BJ (cell line): ENCODE data around the gene EZR. TPM values are rescaled to one million over a fixed set of nuclear protein-coding genes. Genes with fewer than 3 reads are reported as not detected.
"Not testable (repeated sequence)": the region's sequence is repeated elsewhere in the genome, so short reads cannot be mapped to it uniquely, and the experiment has no call there.

Source experiments
- CTCF ChIA-PET: fragments of 350-600 bp; formaldehyde crosslinking; extraction: SDS; loops from one replicate; lab custom pipeline; 2021; ENCODE audit warnings: antibody characterized with exemption, inconsistent platforms; lab: Yijun Ruan, JAX
- POLR2A ChIA-PET: fragments of 300-600 bp; sonication (Branson Sonifier 250); formaldehyde crosslinking; extraction: SDS; loops from one replicate; lab custom pipeline; 2021; ENCODE audit warnings: antibody characterized with exemption; lab: Charles Lee
- DNase-seq: peaks from one replicate; pipeline ENCODE4 v3.0.0-alpha.2; 2011; ENCODE audit warnings: low read depth
- H3K27me3 ChIP-seq: 2 replicates; pipeline ENCODE4 v1.6.0; 2011; ENCODE audit warnings: low read length; ENCODE audit not compliant: control insufficient read depth, insufficient read depth
- H3K36me3 ChIP-seq: 2 replicates; pipeline ENCODE4 v1.5.1; 2011; ENCODE audit warnings: low read length; ENCODE audit not compliant: control insufficient read depth, insufficient read depth
- H3K4me3 ChIP-seq: 2 replicates; pipeline ENCODE4 v1.5.1; 2011; ENCODE audit warnings: low read depth, mild to moderate bottlenecking, control low read depth, low read length
- polyA plus RNA-seq: library from polyadenylated mRNA; depleted of rRNA; stranded (reverse); fragments of >200 nt; gene quantifications from 2 replicates; pipeline ENCODE4 v1.2.3, GENCODE V29; 2011
- TF ChIP-seq, protein P1 (sequence below): IDR thresholded peaks from 2 replicates; pipeline ENCODE4 v1.5.1; 2011; ENCODE audit warnings: low read depth, mild to moderate bottlenecking, control low read depth, inconsistent platforms, low read length, moderate library complexity; ENCODE audit not compliant: insufficient read depth

EZR gene
- polyA plus RNA-seq, 1 experiment: 117 TPM

DNA sequence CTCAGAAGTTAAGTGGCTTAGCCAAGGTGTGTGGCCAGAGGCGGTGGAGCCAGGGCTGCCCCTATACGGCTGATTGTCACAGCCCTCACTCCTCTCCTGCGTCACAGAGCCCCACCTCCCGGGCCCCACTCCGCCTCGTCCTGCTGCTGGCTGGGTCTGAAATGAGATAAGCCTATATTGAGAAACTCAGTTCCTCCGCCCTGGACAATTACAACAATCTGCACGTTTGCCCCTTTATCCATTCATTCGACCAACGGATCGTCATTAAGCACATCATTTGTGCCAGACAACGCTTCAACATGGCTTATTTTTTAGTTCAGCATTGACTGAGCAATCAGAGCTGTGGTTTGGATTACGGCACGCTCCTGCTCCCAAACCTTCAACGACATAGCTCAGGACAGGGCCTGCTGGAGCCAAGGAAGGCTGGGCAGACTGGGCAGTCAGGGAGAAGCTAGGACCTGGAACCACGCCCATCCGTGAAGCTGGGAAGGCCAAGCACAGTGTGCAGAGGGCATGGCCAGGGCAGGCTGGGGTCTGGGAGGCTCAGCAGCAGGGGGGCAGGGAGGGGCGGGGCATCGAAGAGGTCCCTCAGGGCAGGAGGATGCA is 16.6 kb upstream of the EZR start:
- no peak for DNase-seq
- TF ChIP-seq, protein P1, sequence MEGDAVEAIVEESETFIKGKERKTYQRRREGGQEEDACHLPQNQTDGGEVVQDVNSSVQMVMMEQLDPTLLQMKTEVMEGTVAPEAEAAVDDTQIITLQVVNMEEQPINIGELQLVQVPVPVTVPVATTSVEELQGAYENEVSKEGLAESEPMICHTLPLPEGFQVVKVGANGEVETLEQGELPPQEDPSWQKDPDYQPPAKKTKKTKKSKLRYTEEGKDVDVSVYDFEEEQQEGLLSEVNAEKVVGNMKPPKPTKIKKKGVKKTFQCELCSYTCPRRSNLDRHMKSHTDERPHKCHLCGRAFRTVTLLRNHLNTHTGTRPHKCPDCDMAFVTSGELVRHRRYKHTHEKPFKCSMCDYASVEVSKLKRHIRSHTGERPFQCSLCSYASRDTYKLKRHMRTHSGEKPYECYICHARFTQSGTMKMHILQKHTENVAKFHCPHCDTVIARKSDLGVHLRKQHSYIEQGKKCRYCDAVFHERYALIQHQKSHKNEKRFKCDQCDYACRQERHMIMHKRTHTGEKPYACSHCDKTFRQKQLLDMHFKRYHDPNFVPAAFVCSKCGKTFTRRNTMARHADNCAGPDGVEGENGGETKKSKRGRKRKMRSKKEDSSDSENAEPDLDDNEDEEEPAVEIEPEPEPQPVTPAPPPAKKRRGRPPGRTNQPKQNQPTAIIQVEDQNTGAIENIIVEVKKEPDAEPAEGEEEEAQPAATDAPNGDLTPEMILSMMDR: no peak
- no peaks in the 10 kb centered on the region for H3K27me3 ChIP-seq
- ChIA-PET CTCF (no interaction called here), POLR2A (no interaction called here)
- no peaks in the 10 kb centered on the region for H3K36me3 ChIP-seq
- H3K4me3 ChIP-seq: no peak overlapping the region

DNA sequence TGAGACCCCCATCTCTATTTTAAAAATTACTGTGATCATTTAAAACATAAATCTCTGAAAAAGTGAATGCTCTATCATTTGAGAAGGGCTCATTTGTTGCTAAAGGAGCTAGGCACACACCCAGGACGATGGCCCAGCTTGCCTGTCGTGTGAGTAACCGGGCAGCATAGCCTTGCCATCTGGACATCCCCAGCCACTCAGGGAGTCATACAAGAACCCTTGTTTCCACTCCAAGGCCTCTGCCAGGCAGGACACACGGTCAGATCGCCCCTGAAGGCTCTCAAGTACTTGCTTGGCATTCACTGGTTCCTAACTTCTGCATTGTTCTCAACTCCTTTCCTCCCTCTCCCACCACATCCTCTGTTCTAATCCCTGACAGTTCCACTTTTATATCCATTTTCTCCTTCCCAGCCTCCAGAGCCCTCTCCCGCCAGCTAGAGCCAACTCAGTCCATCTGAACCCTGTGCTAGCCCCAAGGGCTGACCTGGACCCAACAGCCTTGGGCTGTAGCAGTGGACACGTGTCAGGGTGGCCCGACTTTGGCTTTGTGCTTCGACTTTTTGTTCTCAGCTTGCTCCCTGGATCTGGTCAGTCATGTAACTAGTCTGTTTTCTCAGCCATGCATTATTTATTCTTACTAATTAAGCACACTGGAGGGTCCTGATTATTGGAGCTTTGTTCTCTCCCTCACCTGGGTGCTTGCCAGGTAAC is 15.7 kb upstream of the EZR start:
- no peaks in the 10 kb centered on the region for H3K36me3 ChIP-seq
- DNase-seq: no peak
- H3K4me3 ChIP-seq: no peak overlapping the region
- ChIA-PET POLR2A (no interaction called here), CTCF (no interaction called here)
- TF ChIP-seq, protein P1: no peak
- no peaks in the 10 kb centered on the region for H3K27me3 ChIP-seq

DNA sequence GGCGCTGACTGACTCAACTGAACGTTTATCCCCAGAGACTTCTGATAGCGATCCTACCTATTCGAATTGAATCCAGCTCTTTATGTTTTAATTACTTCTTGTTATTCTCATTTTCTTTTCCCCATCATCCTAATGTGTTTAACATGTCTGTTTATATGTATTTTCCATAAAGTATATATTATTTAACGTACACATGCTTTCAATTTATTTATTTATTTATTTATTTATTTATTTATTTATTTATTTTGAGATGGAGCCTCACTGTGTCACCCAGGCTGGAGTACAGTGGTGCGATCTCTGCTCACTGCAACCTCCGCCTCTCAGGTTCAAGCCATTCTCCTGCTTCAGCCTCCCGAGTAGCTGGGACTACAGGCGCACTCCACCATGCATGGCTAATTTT is 13.6 kb upstream of the EZR start:
- DNase-seq, H3K36me3 ChIP-seq, POLR2A ChIA-PET, H3K4me3 ChIP-seq, H3K27me3 ChIP-seq: not testable (repeated sequence)
- CTCF ChIA-PET: interaction anchor here (1.3 kb wide), 1 partner anchor 9 kb away, joined by 4 read pairs; no protein-coding TSS in a partner anchor

DNA sequence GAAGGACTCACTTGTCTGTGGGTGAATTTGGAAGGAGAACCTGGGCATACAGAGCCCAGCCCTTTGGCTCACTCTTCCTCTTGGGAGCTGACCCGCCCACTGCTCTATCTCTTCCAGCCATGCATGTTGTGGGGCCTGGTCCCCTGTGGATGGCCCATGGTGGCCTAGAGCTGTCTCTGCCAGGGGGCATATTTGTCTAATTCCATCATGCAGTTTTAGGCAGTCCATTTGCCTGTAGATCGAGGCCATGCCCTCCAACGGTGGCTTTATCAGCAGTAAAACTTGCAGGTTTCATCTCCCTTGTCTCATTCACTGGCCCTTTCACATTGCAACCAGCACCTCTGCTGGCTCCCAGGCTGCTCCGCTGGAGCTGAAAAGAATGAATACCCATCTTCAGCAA is 12.9 kb upstream of the EZR start:
- TF ChIP-seq, protein P1: no peak
- ChIA-PET CTCF (interaction anchor here (1.1 to 1.5 kb wide), 3 partner anchors 9 to 39 kb away, joined by 3 to 5 read pairs (median 4); no protein-coding TSS in a partner anchor), POLR2A (no interaction called here)
- Histone ChIP-seq H3K27me3 (no peaks in the 10 kb centered on the region), H3K4me3 (no peak overlapping the region), H3K36me3 (no peaks in the 10 kb centered on the region)
- no peak for DNase-seq

DNA sequence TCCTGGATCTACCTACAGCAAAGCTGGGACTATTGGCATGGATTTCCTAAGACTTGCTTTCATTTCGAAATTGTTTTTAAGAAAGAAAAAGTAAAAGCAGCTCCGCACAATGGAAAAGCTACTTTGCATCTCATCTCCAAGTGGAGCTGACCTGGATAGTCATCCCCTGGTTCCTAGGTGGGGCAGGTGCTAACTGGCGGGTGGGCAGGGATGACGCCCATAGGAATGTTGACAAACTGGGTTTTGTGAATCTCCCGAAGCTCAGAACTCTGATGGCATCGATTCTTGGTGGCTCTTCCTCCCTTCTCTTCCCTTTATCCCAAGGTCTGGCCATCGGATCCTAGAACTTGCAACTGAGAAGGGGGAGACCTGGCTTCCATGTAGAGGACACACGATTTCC is 12.4 kb upstream of the EZR start:
- TF ChIP-seq, protein P1: no peak
- no peak overlapping the region for H3K4me3 ChIP-seq
- ChIA-PET POLR2A (no interaction called here), CTCF (interaction anchor here (1.1 to 1.5 kb wide), 2 partner anchors 12 to 38 kb away, joined by 3 to 5 read pairs; no protein-coding TSS in a partner anchor)
- no peaks in the 10 kb centered on the region for H3K27me3 ChIP-seq
- H3K36me3 ChIP-seq: no peaks in the 10 kb centered on the region
- DNase-seq: no peak
